Mesothelial cell of epicardium (in vitro differentiated cells): ENCODE data around the gene CLDN16. TPM values are rescaled to one million over a fixed set of nuclear protein-coding genes. Genes with fewer than 3 reads are reported as not detected.

Source experiments
- DNase-seq, 2 experiments: peaks; one replicate each; pipeline ENCODE4 v3.0.0; 2021; ENCODE audit warnings: low spot score in 2 of 2; ENCODE audit not compliant: unreplicated experiment in 2 of 2
- H3K27ac Mint-ChIP-seq: 2 replicates; pipeline ENCODE4 v1.8.0; 2021; ENCODE audit warnings: mixed read lengths
- H3K27me3 Mint-ChIP-seq: 2 replicates; pipeline ENCODE4 v1.8.0; 2021; ENCODE audit warnings: low read depth, mixed read lengths
- H3K36me3 Mint-ChIP-seq: 2 replicates; pipeline ENCODE4 v1.8.0; 2021; ENCODE audit warnings: mixed read lengths
- H3K4me1 Mint-ChIP-seq: 2 replicates; pipeline ENCODE4 v1.8.0; 2021; ENCODE audit warnings: mixed read lengths
- H3K4me3 Mint-ChIP-seq: 2 replicates; pipeline ENCODE4 v1.8.0; 2021; ENCODE audit warnings: mild to moderate bottlenecking, moderate library complexity, mixed read lengths
- H3K9me3 Mint-ChIP-seq: 2 replicates; pipeline ENCODE4 v1.8.0; 2021; ENCODE audit warnings: mixed read lengths
- CTCF ChIP-seq: fragments of 200-600 bp; sonication (generic); IDR thresholded peaks from one replicate; pipeline ENCODE4 v1.5.0; 2021; ENCODE audit warnings: antibody characterized with exemption; ENCODE audit not compliant: unreplicated experiment
- total RNA-seq: library from RNA; stranded (reverse); gene quantifications from 3 replicates; pipeline ENCODE4 v1.2.1, GENCODE V29; 2021

CLDN16 gene
- total RNA-seq, 1 donor from 2014 or later: 0.11 TPM

- H3K4me3 Mint-ChIP-seq: no peak overlapping the region
- no peak for TF ChIP-seq CTCF
- H3K9me3 Mint-ChIP-seq: no peaks in the 10 kb centered on the region
- no peak overlapping the region for H3K27ac Mint-ChIP-seq
- no peaks in the 10 kb centered on the region for H3K36me3 Mint-ChIP-seq
- peaks cover 14% of the 10 kb centered on the region for H3K4me1 Mint-ChIP-seq
- no peaks in the 10 kb centered on the region for H3K27me3 Mint-ChIP-seq
- DNase-seq: no peak
These were observed 27.7 kb upstream of the CLDN16 start for GRCh38 chr3:190360228-190360627.

- no peak for DNase-seq
- H3K4me3 Mint-ChIP-seq: no peak overlapping the region
- no peaks in the 10 kb centered on the region for H3K27me3 Mint-ChIP-seq
- H3K27ac Mint-ChIP-seq: peak overlapping the region; percentile 47
- no peak for TF ChIP-seq CTCF
- no peaks in the 10 kb centered on the region for H3K9me3 Mint-ChIP-seq
- peaks cover 17% of the 10 kb centered on the region for H3K4me1 Mint-ChIP-seq
- H3K36me3 Mint-ChIP-seq: no peaks in the 10 kb centered on the region
These were observed 26.2 kb upstream of the CLDN16 start for GRCh38 chr3:190361791-190362190.

DNA sequence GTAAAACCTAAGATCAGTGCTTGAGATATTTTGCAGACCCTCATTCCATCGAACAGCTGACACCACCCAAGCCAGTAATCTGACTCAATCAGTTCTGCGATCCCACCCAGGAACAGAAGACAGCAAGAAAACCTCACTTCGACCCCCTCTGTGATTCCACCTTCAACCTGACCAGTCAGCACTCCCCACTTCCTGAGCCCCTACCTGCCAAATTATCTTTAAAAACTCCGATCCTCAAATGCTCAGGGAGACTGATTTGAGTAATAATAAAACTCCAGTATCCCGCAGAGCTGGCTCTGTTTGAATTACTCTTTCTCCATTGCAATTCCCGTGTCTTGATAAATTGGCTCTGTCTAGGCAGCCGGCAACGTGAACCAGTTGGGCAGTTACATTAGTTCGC, 25.7 kb upstream of the CLDN16 start:
- no peaks in the 10 kb centered on the region for H3K27me3 Mint-ChIP-seq
- H3K4me1 Mint-ChIP-seq: peaks cover 20% of the 10 kb centered on the region
- H3K27ac Mint-ChIP-seq: peak overlapping the region; percentile 47
- no peak for TF ChIP-seq CTCF
- H3K9me3 Mint-ChIP-seq: no peaks in the 10 kb centered on the region
- no peak for DNase-seq
- no peaks in the 10 kb centered on the region for H3K36me3 Mint-ChIP-seq
- H3K4me3 Mint-ChIP-seq: no peak overlapping the region

DNA sequence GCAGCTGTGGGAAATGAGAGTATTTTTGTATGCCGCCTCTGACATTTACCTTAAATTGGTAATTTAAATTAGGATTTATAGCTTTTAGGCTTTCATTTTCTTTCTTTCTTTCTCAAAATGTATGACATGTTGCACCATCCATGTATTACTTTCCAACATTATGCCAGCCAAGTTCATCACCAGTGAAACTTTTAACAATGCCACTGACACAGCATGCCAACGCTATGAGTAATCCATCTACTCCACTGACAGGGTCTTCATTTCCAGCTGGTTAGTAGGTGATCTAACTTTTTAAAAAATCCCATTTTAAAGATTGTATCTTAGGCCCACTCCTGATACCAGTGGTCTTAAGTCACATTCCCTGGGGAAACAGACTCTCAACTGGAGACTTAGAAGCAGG, 21.8 kb upstream of the CLDN16 start:
- H3K4me1 Mint-ChIP-seq: peaks cover 30% of the 10 kb centered on the region
- peaks cover 9% of the 10 kb centered on the region for H3K9me3 Mint-ChIP-seq
- no peaks in the 10 kb centered on the region for H3K36me3 Mint-ChIP-seq
- no peak for TF ChIP-seq CTCF
- DNase-seq: no peak
- H3K27me3 Mint-ChIP-seq: no peaks in the 10 kb centered on the region
- no peak overlapping the region for H3K4me3 Mint-ChIP-seq
- no peak overlapping the region for H3K27ac Mint-ChIP-seq

GRCh38 chr3:190368881-190369280, 19.1 kb upstream of the CLDN16 start:
- Mint-ChIP-seq H3K4me1 (peaks cover 18% of the 10 kb centered on the region), H3K9me3 (peaks cover 9% of the 10 kb centered on the region), H3K27ac (no peak overlapping the region), H3K4me3 (no peak overlapping the region), H3K36me3 (no peaks in the 10 kb centered on the region), H3K27me3 (no peaks in the 10 kb centered on the region)
- DNase-seq: no peak
- TF ChIP-seq CTCF: no peak

DNA sequence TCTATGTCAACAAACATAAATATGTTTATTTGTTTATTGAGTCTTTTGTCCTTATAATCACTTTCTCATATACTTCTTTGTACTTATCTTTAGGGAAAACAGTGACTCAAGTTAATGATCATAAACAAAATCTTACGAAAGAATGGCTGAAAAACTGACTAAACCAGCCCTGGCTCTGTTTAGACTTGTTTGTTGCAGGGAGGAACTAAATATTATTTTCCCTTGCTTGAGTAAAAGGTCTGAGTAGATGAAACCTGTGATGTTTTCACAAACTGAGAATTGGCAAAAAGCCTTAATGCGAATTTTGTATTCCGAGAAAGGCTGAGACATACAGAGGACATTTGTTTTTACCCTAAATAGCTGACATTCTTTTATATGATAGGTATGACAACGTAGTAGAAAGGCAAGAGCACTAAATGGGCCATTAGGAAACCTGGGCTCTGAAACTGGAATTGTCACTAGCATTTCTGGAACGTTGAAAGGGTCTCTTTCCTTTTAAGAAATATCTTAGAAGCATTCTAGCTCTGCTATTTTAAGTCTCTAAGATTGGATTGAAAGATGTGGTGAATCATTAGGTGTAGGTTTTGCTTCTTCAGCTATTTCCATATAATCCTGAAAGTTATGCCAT, 18.2 kb upstream of the CLDN16 start:
- Mint-ChIP-seq H3K27ac (peak overlapping the region; percentile 85), H3K9me3 (peaks cover 9% of the 10 kb centered on the region), H3K4me3 (no peak overlapping the region), H3K4me1 (peaks cover 18% of the 10 kb centered on the region), H3K36me3 (no peaks in the 10 kb centered on the region), H3K27me3 (no peaks in the 10 kb centered on the region)
- DNase-seq: no peak
- no peak for TF ChIP-seq CTCF
